ENCODE results near the gene GNB3.

The GNB3 gene

DNA sequence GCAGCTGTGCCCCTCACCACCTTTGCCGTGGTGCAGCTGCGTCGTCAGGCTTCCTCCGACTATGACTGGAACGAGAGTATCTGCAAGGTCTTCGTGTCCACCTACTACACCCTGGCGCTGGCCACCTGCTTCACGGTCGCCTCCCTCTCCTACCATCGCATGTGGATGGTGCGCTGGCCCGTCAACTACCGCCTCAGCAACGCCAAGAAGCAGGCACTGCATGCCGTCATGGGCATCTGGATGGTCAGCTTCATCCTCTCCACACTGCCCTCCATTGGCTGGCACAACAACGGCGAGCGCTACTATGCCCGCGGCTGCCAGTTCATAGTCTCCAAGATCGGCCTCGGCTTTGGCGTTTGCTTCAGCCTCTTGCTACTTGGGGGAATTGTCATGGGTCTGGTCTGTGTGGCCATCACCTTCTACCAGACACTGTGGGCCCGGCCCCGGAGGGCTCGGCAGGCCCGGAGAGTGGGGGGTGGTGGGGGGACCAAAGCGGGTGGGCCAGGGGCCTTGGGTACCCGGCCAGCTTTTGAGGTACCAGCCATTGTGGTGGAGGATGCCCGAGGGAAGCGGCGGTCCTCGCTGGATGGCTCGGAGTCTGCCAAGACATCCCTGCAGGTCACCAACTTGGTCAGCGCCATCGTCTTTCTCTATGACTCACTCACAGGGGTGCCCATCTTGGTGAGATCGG lies 16.5 kb upstream of the GNB3 start:
- no peak for DNase-seq

DNA sequence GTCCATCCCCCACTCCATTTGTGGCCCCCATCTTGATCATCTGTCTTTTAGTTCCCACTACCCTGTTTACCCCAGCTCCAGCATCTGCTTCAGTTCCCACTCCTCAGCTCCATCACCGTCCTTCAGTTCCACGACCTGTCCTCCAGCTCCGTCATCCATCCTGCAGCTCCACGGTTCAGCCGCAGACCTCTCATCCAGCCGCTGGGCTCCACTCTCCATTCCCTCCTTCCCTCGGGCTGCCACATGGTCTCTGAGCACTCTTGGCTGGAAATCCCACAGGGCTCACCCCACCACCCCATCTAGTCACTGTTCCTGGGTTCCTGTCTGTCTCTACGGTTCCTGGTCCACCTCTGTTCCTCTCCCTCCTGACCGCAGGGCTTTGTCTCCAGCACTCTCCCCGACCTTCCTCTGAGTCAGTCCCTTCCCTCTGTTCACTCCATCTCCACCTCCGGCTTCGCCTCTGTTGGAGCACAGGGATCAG lies 15.8 kb upstream of the GNB3 start:
- no peak for DNase-seq

DNA sequence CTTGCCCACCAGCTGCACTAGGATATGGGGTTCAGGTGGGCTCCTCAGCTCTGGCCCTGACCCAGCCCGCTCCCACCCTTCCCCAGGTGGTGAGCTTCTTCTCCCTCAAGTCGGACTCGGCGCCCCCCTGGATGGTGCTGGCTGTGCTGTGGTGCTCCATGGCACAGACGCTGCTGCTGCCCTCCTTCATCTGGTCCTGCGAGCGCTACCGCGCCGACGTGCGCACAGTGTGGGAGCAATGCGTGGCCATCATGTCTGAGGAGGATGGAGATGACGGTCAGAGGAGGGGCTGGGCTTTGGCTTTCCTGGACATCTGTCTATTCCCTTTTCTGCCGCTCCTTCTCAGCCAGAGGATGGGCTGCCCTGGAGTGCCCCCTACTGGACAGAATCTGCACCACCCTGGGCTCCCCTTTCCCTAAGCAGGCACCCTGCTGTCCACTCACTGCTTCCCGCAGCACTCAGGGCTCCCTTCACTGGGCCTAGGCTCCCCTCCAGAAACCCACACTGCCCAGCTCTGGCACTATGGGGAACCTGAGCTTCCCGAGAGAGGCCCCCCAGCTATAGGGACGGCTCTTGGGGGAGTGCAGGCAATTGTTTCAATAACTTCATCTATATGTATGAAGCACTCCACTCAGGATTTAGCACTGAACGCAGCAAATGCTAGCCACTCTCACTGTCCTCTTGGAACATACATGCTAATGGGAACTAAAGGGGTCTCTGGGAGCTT lies 15.2 kb upstream of the GNB3 start:
- DNase-seq, result peak; percentile 71

DNA sequence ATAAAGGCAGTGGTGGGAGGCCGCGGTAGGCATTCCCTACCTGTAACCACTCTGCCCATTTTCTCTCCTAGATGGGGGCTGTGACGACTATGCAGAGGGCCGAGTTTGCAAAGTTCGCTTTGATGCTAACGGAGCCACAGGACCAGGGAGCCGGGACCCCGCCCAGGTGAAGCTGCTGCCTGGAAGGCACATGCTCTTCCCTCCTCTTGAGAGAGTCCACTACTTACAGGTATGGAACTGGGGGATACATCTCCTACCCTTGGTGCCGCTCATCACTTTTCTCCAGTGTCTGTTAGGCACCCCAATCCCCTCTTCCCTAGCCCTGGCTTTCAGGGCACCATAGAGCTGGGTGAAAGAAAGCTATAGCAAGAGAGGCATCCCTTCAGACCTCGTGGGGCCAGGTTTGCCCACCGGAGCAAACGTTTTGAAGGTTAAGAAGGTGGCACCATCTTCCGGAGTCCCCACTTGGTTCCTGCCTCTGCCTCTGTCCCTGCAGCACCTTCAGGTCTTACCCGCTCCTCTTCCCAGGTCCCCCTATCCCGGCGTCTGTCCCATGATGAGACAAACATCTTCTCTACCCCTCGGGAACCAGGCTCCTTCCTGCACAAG lies 14.5 kb upstream of the GNB3 start:
- DNase-seq, result no peak

DNA sequence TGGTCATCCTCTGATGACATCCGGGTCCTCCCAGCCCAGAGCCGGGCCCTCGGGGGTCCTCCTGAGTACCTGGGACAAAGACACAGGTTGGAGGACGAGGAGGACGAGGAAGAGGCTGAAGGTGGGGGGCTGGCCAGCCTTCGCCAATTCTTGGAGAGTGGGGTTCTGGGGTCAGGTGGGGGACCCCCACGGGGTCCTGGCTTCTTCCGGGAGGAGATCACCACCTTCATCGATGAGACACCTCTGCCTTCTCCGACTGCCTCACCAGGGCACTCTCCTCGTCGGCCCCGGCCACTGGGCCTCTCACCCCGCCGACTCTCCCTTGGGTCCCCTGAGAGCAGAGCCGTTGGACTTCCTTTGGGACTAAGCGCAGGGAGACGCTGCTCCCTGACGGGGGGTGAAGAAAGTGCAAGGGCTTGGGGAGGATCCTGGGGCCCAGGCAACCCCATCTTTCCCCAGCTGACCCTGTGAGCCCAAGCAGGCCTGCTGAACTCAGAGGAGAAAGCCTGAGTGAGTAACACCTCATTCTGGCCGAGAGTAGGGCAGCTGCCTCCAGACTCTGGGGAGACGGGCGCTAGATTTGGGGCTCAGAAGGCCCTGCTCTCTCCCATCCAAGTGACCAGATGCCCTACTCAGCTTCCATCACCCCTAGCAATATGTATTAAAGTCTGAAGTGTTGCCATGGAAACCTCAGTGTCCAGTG lies 13.8 kb upstream of the GNB3 start:
- DNase-seq, result no peak

- DNase-seq, result peak; percentile 38
Observed at GRCh38 chr12:6827437-6827911, 13.3 kb upstream of the GNB3 start.

DNA sequence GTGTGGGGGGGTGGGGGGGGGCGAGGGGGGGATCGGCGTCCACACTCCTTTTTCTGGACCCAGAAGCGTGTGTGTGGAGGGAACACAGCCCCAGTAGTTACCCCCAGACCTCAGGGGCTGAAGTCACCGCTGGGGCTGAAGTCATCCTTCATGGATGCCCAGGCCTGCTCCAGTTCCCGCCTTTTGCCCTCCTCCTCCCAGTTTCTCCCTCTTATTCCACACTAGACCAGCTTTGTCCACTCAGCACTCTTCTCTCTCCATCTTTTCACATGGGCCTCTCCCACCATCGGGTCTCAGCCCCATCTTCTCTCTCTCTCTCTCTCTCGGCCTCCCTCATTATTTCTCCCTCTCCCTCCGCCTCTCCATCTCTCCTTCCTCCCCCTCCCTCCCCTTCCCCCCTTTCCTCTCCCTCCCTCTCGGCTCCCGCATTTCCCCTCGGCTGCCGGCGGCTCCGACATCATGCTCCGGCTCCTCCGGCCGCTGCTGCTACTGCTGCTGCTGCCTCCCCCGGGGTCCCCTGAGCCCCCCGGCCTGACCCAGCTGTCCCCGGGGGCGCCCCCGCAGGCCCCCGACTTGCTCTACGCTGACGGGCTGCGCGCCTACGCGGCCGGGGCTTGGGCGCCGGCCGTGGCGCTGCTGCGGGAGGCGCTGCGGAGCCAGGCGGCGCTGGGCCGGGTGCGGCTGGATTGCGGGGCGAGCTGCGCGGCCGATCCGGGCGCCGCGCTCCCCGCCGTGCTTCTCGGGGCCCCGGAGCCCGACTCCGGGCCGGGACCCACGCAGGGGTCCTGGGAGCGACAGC lies 12.5 kb upstream of the GNB3 start, which contains the start of gene P3H3:
Gene P3H3, plus strand, starts transcription at position 426 of the 799 bp plus-strand sequence. Its CDS starts 34 bp downstream, at position 460.
- DNase-seq, result no peak

DNA sequence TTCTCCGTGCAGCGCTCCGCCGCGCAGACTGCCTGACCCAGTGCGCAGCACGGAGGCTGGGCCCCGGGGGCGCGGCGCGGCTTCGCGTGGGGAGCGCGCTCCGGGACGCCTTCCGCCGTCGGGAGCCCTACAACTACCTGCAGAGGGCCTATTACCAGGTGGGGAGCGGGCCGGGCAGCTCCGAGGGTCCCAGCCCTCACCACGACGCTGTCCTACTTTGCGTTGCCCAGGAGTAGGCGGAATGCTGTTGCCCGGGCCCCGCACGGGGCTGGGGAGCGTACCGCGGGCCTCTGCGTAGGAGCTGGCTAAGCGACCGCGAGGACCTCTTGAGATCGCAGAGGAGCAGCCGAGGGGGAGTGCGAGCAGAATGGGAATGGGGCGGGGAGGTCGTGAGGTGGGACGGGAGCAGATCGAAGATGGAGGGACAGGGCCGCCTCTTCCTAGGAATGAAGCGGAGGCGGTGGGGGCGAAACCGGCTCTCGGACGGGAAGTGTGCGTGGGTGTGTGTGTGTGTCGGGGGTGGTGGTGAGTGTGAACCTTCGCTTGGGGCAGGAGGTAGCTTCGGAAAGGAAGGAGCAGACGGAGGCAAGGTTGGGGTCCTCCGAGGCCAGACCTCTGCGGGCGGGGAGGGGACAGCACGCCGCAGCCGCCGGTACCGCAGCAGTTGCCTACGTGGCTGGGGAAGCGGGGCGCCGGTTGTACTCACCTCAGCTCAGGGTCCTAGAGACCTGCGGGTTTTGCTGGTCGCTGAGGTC lies 11.8 kb upstream of the GNB3 start:
- DNase-seq, result peak; percentile 36

- no peak for DNase-seq
Observed at GRCh38 chr12:6829536-6830220, 11.0 kb upstream of the GNB3 start.

DNA sequence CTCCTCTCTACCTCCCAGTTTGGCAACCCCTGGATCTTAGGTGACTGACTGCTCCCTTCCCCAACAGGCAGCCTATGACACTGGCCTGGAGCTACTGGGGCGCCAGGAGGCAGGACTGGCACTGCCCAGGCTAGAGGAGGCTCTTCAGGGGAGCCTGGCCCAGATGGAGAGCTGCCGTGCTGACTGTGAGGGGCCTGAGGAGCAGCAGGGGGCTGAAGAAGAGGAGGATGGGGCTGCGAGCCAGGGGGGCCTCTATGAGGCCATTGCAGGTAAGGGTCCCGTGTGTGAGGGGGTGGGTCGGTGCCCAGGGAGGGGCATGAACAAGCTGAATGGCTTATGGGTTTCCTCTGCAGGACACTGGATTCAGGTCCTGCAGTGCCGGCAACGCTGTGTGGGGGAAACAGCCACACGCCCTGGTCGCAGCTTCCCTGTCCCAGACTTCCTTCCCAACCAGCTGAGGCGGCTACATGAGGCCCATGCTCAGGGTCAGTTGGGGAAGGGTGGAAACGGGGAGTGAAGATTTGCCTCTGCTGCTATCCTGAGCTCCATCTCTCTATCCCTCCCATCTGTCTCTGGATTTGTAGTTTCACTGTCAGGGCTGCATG lies 10.3 kb upstream of the GNB3 start:
- DNase-seq, result no peak

GRCh38 chr12:6830999-6831398 lies 9.7 kb upstream of the GNB3 start:
- DNase-seq, result no peak

- DNase-seq, result no peak
Observed at GRCh38 chr12:6831450-6831995, 9.2 kb upstream of the GNB3 start.

- no peak for DNase-seq
Observed at GRCh38 chr12:6832125-6832524, 8.6 kb upstream of the GNB3 start.

GRCh38 chr12:6833189-6833890 lies 7.4 kb upstream of the GNB3 start:
- no peak for DNase-seq

- DNase-seq, result no peak
Observed at GRCh38 chr12:6834254-6834653, 6.5 kb upstream of the GNB3 start.

GRCh38 chr12:6834873-6835272 lies 5.9 kb upstream of the GNB3 start:
- DNase-seq, result no peak

- no peak for DNase-seq
Observed at GRCh38 chr12:6836851-6837250, 3.9 kb upstream of the GNB3 start.

GRCh38 chr12:6837370-6838060 lies 3.2 kb upstream of the GNB3 start:
- no peak for DNase-seq

- DNase-seq, result no peak
Observed at GRCh38 chr12:6838854-6839253, 1.9 kb upstream of the GNB3 start.
